Measurements from ENCODE around the gene SP3. TPM values are rescaled to one million over a fixed set of nuclear protein-coding genes. Genes with fewer than 3 reads are reported as not detected.

SP3 gene
- total RNA-seq, 4 donors from 2014 or later: 69.3 to 175 (median 82.9) TPM

- no peak for TF ChIP-seq CTCF (IDR thresholded peaks at IDR 0.05)
- ATAC-seq (ENCODE audit: low FRiP score) (peak; percentile 94), DNase-seq (ENCODE audit: low spot score) (peak; percentile 59)
Measured at GRCh38 chr2:173997269-173997668, 32.1 kb upstream of the SP3 start.

GRCh38 chr2:173996766-173997165 is 31.6 kb upstream of the SP3 start:
- TF ChIP-seq CTCF (IDR thresholded peaks at IDR 0.05): no peak
- no peak for ATAC-seq (ENCODE audit: low FRiP score)
- no peak for DNase-seq (ENCODE audit: low spot score)

- TF ChIP-seq CTCF (IDR thresholded peaks at IDR 0.05): no peak
- no peak for ATAC-seq (ENCODE audit: low FRiP score)
Measured at GRCh38 chr2:173993459-173993858, 28.3 kb upstream of the SP3 start.

GRCh38 chr2:173991856-173992588 is 26.8 kb upstream of the SP3 start:
- ATAC-seq (ENCODE audit: low FRiP score) (peak; percentile 66), DNase-seq (ENCODE audit: low spot score) (no peak)
- no peak for TF ChIP-seq CTCF (IDR thresholded peaks at IDR 0.05)

More at GRCh38 chr2:173993459-173993858, 28.3 kb upstream of the SP3 start:
- DNase-seq (ENCODE audit: low spot score): no peak

- ATAC-seq (ENCODE audit: low FRiP score) (peak; percentile 75), DNase-seq (ENCODE audit: low spot score) (no peak)
- TF ChIP-seq CTCF (IDR thresholded peaks at IDR 0.05): no peak
Measured at GRCh38 chr2:173990970-173991819, 26.0 kb upstream of the SP3 start.

GRCh38 chr2:173990245-173990644 is 25.1 kb upstream of the SP3 start:
- no peak for ATAC-seq (ENCODE audit: low FRiP score)
- no peak for DNase-seq (ENCODE audit: low spot score)
- TF ChIP-seq CTCF (IDR thresholded peaks at IDR 0.05): no peak
